Epithelial cell of prostate (primary cell): Measurements from ENCODE around the gene ALPI.

ENCODE experiments used
- DNase-seq: peaks from one replicate; pipeline ENCODE4 v3.0.0-alpha.2; 2011; ENCODE audit warnings: low read depth, low spot score
- H3K27ac ChIP-seq: fragments of 450-650 bp; 2 replicates; pipeline ENCODE4 v1.5.1; 2017; ENCODE audit warnings: mild to moderate bottlenecking

Gene ALPI

GRCh38 chr2:232458661-232459418, 2.9 kb downstream of the ALPI start:
- DNase-seq = no peak

GRCh38 chr2:232459419-232460035, 3.6 kb downstream of the ALPI start:
- no peak overlapping the region for H3K27ac ChIP-seq
- DNase-seq = no peak

More at GRCh38 chr2:232458661-232459418, 2.9 kb downstream of the ALPI start:
- H3K27ac ChIP-seq = no peak overlapping the region

- H3K27ac ChIP-seq = no peak overlapping the region
- DNase-seq = no peak
Observed at GRCh38 chr2:232460171-232460570, 4.2 kb downstream of the ALPI start.

- no peak for DNase-seq
- no peak overlapping the region for H3K27ac ChIP-seq
Observed at GRCh38 chr2:232463701-232464543, 8.0 kb downstream of the ALPI start.

- DNase-seq = no peak
- no peak overlapping the region for H3K27ac ChIP-seq
Observed at GRCh38 chr2:232464544-232464885, 8.6 kb downstream of the ALPI start.

GRCh38 chr2:232465061-232465460, 9.1 kb downstream of the ALPI start:
- no peak overlapping the region for H3K27ac ChIP-seq
- no peak for DNase-seq

- no peak for DNase-seq
- H3K27ac ChIP-seq = no peak overlapping the region
Observed at GRCh38 chr2:232466221-232466620, 10.3 kb downstream of the ALPI start.

GRCh38 chr2:232473467-232473890, 17.5 kb downstream of the ALPI start:
- DNase-seq = no peak
- H3K27ac ChIP-seq = no peak overlapping the region

GRCh38 chr2:232476045-232476444, 20.1 kb downstream of the ALPI start:
- no peak overlapping the region for H3K27ac ChIP-seq
- DNase-seq = no peak

- H3K27ac ChIP-seq = no peak overlapping the region
- no peak for DNase-seq
Observed at GRCh38 chr2:232476791-232477190, 20.8 kb downstream of the ALPI start.

- DNase-seq = no peak
- H3K27ac ChIP-seq = no peak overlapping the region
Observed at GRCh38 chr2:232477751-232478510, 22.0 kb downstream of the ALPI start.

- DNase-seq = no peak
- H3K27ac ChIP-seq = no peak overlapping the region
Observed at GRCh38 chr2:232478571-232479340, 22.8 kb downstream of the ALPI start.

GRCh38 chr2:232479341-232480200, 23.6 kb downstream of the ALPI start:
- no peak overlapping the region for H3K27ac ChIP-seq
- DNase-seq = no peak

GRCh38 chr2:232480201-232481190, 24.5 kb downstream of the ALPI start:
- DNase-seq = no peak
- H3K27ac ChIP-seq = no peak overlapping the region

- H3K27ac ChIP-seq = no peak overlapping the region
- no peak for DNase-seq
Observed at GRCh38 chr2:232481322-232482140, 25.6 kb downstream of the ALPI start.

- H3K27ac ChIP-seq = no peak overlapping the region
- no peak for DNase-seq
Observed at GRCh38 chr2:232482301-232483238, 26.6 kb downstream of the ALPI start.
